AML-193 (cell line): ENCODE results near the gene DNAJB8.

ENCODE experiments used
- DNase-seq, 2 experiments: peaks; one replicate each; lab custom pipeline; 2025; lab: John Stamatoyannopoulos, UW

The DNAJB8 gene

GRCh38 chr3:128493570-128494366 is 27.1 kb upstream of the DNAJB8 start:
- DNase-seq, result no peak

- no peak for DNase-seq
Measured at GRCh38 chr3:128492671-128493569, 26.2 kb upstream of the DNAJB8 start, which contains the start of gene GATA2. TSS of gene GATA2 (minus strand) at chr3:128493201. CDS start at chr3:128487031, 6,170 bp downstream.

GRCh38 chr3:128491941-128492670 is 25.4 kb upstream of the DNAJB8 start:
- no peak for DNase-seq

- DNase-seq, result no peak
Measured at GRCh38 chr3:128491691-128491940, 24.9 kb upstream of the DNAJB8 start.

- no peak for DNase-seq
Measured at GRCh38 chr3:128490915-128491690, 24.4 kb upstream of the DNAJB8 start.

GRCh38 chr3:128490650-128490914 is 23.9 kb upstream of the DNAJB8 start:
- no peak for DNase-seq

GRCh38 chr3:128489927-128490649 is 23.4 kb upstream of the DNAJB8 start:
- DNase-seq, result no peak

GRCh38 chr3:128489674-128489926 is 22.9 kb upstream of the DNAJB8 start:
- DNase-seq, result no peak

GRCh38 chr3:128488991-128489673 is 22.4 kb upstream of the DNAJB8 start:
- no peak for DNase-seq

GRCh38 chr3:128488636-128488990 is 21.9 kb upstream of the DNAJB8 start:
- no peak for DNase-seq

GRCh38 chr3:128487813-128488635 is 21.3 kb upstream of the DNAJB8 start:
- DNase-seq, result peak; percentile 26 to 44

GRCh38 chr3:128487538-128487812 is 20.8 kb upstream of the DNAJB8 start:
- DNase-seq, result no peak

GRCh38 chr3:128486681-128487537 is 20.2 kb upstream of the DNAJB8 start:
- peak in 1 of 2 experiments; percentile 24 for DNase-seq

GRCh38 chr3:128486205-128486628 is 19.5 kb upstream of the DNAJB8 start:
- DNase-seq, result no peak

- no peak for DNase-seq
Measured at GRCh38 chr3:128485282-128486204, 18.9 kb upstream of the DNAJB8 start.

- DNase-seq, result no peak
Measured at GRCh38 chr3:128484404-128485281, 18.0 kb upstream of the DNAJB8 start.

- DNase-seq, result no peak
Measured at GRCh38 chr3:128483657-128484403, 17.1 kb upstream of the DNAJB8 start.
